HG03354 (cell line): ENCODE results near the gene ZNF574.
"Not testable (repeated sequence)": the region's sequence is repeated elsewhere in the genome, so short reads cannot be mapped to it uniquely, and the experiment has no call there.

Source experiments
- ATAC-seq: cut with Tn5 transposase; IDR thresholded peaks from one replicate; pipeline ENCODE4 v1.9.1; 2021; ENCODE audit warnings: mild to moderate bottlenecking; ENCODE audit not compliant: unreplicated experiment, poor library complexity, severe bottlenecking

The ZNF574 gene

GRCh38 chr19:42096255-42096837 lies 20.4 kb downstream of the ZNF574 start:
- ATAC-seq: no peak

- ATAC-seq: no peak
Observed at GRCh38 chr19:42097461-42097860, 21.5 kb downstream of the ZNF574 start.

DNA sequence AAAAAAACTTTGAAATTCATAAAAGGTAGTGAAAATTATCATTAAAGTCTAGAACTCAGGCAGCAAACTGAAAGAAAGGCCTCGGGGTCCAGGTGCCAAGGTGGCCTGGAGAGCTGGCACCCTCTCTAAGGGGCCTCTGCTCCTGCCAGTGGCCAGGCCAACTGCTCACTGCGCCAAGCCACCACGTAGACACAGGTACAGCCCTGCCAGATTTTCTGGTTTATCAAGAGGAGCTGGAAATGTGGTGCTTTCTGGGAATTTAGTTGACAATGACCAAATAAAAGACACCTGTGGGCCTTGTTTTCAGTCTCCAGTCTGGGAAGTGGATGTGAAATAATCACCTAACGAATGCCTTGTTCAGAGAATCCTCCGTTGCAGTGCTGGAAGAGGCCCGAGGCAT lies 22.8 kb downstream of the ZNF574 start:
- ATAC-seq: no peak

DNA sequence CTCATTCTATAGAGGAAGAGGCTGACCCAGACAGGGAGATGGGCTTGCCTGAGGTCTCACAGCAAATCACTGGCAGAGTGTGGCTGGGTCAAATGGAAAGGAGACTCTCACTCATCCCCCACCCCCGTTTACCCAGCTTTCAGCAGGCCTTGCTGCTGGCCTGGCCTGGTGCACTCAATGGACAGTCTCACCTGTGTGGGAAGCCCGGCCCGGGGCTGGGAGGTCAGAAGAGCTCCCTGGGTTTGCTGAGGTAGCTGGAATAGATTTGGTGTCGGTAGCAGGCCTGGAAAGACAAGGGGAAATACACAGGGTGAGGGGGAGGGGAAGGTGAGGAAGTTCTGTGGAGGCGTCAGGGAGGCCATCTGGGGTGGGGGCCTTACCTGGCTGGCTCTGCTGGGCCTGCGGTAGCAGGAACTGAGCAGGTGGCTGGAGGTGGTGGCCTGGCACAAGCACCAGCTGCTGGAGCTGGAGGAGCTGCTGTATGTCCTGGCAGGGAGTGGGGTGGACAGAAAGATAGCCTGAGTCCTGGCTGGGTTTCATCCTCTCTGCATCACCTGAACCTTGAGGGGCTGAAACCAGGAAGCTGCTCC lies 23.5 kb downstream of the ZNF574 start:
- no peak for ATAC-seq

DNA sequence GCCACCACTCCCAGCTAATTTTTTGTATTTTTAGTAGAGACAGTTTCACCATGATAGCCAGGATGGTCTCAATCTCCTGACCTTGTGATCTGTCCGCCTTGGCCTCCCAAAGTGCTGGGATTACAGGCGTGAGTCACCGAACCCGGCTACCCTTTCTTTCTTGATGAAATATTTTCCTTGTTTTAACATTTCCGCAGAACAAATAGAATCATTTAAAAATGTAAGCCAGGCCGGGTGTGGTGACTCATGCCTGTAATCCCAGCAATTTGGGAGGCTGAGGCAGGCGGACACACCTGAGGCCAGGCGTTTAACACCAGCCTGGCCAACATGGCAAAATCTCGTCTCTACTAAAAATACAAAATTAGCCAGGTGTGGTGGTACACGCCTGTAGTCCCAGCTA lies 24.3 kb downstream of the ZNF574 start:
- not testable (repeated sequence) for ATAC-seq

- ATAC-seq: no peak
Observed at GRCh38 chr19:42102877-42103276, 26.9 kb downstream of the ZNF574 start.

DNA sequence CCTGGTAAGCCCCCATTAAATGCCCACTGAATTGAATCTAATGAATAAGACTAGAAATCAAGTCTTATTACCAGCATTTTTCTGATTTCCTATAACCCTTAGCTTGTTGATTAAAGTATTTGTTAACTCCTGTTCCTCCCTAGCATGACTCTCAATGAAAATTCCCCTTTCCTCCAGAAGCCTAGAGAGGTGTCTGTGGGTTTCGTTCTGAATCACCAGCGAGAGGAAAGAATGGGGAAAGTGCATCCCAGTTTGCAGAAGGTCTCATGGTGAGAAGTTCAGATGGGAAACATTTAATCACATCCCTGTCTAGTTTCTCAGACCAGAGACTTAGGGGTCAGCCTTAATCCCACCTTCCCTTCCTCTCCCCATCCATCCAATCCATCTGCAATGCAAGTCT lies 29.4 kb downstream of the ZNF574 start:
- no peak for ATAC-seq

- ATAC-seq: peak; percentile 81
Observed at GRCh38 chr19:42108527-42109389, 32.8 kb downstream of the ZNF574 start.

DNA sequence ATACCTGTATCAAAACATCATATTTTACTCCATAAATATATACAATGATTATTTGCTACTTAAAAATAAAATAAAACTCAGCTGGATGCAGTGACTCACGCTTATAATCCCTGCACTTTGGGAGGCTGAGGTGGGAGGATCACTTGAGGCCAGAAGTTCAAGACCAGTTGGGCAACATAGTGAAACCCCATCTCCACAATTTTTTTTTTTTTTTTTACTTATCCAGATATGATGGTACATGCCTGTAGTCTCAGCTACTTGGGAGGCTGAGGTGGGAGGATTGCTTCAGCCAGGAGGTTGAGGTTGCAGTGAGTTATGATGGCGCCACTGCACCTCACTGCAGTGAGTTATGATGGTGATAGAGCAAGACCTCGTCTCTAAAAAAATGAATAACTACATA lies 33.9 kb downstream of the ZNF574 start:
- ATAC-seq: no peak

GRCh38 chr19:42110658-42111057 lies 34.7 kb downstream of the ZNF574 start:
- no peak for ATAC-seq

DNA sequence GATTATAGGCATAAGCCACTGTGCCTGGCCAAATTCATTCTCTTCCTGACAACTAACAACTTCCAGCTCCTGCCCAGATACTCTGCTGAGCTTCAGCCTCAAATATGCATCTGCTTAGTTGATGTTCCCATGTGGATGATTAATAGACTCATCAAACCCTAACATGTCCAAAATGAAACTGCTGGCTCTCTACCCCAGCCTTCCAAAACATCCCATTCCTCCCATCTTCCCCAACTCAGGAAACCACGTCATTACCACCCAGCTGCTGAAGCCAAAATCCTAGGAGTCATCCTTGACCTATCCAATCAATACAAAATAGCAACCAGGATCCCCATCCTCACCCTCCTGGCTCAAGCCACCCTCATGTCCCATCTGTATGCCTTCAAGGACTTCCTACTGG lies 35.4 kb downstream of the ZNF574 start:
- ATAC-seq: no peak

DNA sequence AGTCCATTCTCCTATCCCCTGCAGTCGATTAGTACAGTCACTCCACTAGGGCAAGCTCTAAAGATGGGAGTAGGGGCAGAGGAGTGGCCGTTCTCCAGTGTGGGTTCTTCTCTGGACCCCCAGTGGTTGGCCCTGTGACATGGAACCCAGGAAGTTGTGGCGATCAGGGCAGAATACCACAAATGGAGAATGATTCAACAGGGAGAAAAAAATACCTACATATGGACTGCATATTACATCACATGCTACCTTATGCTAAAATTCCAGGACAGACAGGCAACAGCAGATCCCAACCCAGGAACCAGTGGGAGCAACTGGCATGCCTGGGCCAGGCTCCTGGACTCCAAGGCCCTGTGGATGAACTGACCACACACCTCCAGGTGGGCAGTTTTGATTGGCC lies 35.8 kb downstream of the ZNF574 start:
- no peak for ATAC-seq

DNA sequence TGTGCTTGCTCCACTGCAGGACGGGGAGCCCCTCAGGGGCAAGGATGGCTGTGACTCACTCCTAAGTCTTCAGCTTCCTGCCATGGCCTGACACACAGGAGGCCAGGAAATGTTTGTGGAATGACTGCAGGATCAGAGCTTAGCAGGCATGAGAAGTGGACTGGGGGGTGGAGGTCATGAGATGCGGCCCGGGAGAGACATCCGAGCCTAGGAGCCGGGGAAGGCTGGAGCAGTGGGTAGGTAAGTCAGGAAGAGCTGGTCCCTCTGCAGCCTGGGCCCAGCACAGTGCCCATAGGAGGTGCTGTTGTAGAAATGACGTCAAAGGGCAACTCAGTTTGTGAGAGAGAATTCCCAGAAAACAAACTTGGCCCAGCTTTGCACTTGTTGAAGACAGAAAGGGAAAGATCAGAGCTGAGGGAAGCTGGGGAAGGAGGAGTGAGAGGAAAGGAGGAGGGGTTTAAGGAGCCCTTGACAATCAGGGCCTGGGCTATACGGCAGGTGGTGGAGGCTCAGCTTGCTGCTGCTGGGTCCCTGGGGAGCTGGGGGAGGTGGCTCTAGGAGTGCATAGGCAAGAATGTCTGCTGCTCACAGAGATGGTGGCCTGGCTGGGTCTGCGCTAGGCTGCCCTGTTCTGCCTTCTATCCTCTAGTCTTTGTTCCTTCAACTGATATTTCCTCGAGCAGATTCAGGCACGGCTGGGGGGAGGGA lies 37.8 kb downstream of the ZNF574 start:
- ATAC-seq: peak; percentile 62

GRCh38 chr19:42114412-42114811 lies 38.4 kb downstream of the ZNF574 start:
- peak; percentile 68 for ATAC-seq

GRCh38 chr19:42115219-42115618 lies 39.3 kb downstream of the ZNF574 start:
- no peak for ATAC-seq

DNA sequence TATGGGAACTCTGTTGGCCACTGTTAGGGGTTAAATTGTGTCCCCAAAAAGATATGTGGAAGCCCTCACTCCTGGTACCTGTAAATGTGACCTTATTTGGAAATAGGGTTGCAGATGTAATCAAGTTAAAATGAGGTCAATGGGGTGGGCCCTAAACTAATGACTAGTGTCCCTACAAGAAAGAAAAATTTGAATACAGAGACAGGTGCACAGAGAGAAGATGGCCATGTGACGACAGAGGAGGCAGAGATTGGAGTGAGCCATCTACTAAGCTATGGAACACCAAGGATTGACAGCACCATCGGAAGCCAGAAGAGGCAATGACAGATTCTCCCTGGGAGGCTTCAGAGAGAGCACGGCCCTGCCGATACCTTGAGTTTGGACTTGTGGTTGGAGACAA lies 39.7 kb downstream of the ZNF574 start:
- ATAC-seq: no peak

GRCh38 chr19:42116308-42117075 lies 40.5 kb downstream of the ZNF574 start:
- ATAC-seq: no peak

- no peak for ATAC-seq
Observed at GRCh38 chr19:42117076-42117475, 41.1 kb downstream of the ZNF574 start.

DNA sequence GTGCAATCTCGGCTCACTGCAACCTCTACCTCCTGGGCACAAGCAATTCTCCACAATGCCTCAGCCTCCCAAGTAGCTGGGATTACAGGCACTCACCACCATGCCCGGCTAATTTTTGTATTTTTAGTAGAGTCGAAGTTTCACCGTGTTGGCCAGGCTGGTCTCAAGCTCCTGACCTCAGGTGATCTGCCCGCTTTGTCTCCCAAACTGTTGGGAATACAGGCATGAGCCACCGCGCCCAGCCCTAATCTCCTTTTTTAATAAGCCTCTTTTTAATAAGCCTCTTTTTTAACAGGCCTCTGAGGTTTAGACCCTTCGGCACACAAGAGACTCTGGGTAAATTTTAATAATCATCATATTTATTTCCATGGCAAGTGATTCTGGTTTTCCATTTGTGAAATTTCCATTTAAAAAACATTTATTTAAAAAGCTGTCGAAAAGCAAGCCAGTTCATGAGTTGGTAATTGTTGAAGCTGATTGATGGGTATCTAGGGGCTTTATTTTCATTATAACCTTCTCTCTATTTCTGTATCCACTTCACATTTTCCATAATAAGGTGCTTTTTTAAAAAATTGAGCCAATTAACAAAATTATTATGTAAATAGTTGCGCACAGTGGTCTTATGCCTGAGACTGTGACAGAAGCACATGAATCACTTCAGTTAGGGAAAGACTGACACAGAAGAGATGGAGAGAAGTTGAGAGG lies 44.5 kb downstream of the ZNF574 start:
- no peak for ATAC-seq
